Natural killer cell (primary cell): ENCODE results near the gene ICA1. TPM values are rescaled to one million over a fixed set of nuclear protein-coding genes. Genes with fewer than 3 reads are reported as not detected.

Experiments used
- ATAC-seq, 3 donors: fragments of 150-1000 bp in 2 of 3; fragments of 200-7000 bp in 1 of 3; cut with Tn5 transposase; 1 replicate in 1 of 3; 2 replicates in 2 of 3; pipeline ENCODE4 v1.10.0; 2021; ENCODE audit warnings: mild to moderate bottlenecking in 2 of 3, moderate library complexity in 2 of 3
- DNase-seq, 2 donors: peaks; one replicate each; pipeline versions ENCODE4 v3.0.0 to v3.0.0-alpha.2; 2013 to 2021; ENCODE audit warnings: mixed read lengths in 1 of 2
- H3K27ac ChIP-seq: one replicate; pipeline ENCODE4 v1.5.1; 2013; ENCODE audit warnings: mild to moderate bottlenecking, low read length
- H3K27me3 ChIP-seq: one replicate; pipeline ENCODE4 v1.6.1; 2013; ENCODE audit warnings: low read length; ENCODE audit not compliant: control insufficient read depth, insufficient read depth
- H3K36me3 ChIP-seq: one replicate; pipeline ENCODE4 v1.6.1; 2013; ENCODE audit warnings: low read length; ENCODE audit not compliant: control insufficient read depth, insufficient read depth
- H3K4me1 ChIP-seq: one replicate; pipeline ENCODE4 v1.6.1; 2013; ENCODE audit warnings: low read length; ENCODE audit not compliant: control insufficient read depth, insufficient read depth
- H3K4me3 ChIP-seq: one replicate; pipeline ENCODE4 v1.5.1; 2013; ENCODE audit warnings: low read length
- H3K9me3 ChIP-seq: one replicate; pipeline ENCODE4 v1.6.1; 2013; ENCODE audit warnings: low read length; ENCODE audit not compliant: control insufficient read depth, insufficient read depth
- H3K27ac Mint-ChIP-seq, 2 donors: one replicate each; pipeline ENCODE4 v1.8.0; 2022; ENCODE audit warnings: mild to moderate bottlenecking in 2 of 2, mixed read lengths in 2 of 2, moderate library complexity in 1 of 2
- H3K27me3 Mint-ChIP-seq, 2 donors: one replicate each; pipeline ENCODE4 v1.8.0; 2022; ENCODE audit warnings: low read depth in 2 of 2, mixed read lengths in 2 of 2
- H3K36me3 Mint-ChIP-seq: one replicate; pipeline ENCODE4 v1.8.0; 2022; ENCODE audit warnings: mixed read lengths
- H3K4me1 Mint-ChIP-seq, 2 donors: one replicate each; pipeline ENCODE4 v1.8.0; 2022; ENCODE audit warnings: mixed read lengths in 2 of 2
- H3K4me3 Mint-ChIP-seq: one replicate; pipeline ENCODE4 v1.8.0; 2022; ENCODE audit warnings: mild to moderate bottlenecking, moderate library complexity, mixed read lengths
- H3K9me3 Mint-ChIP-seq, 2 donors: one replicate each; pipeline ENCODE4 v1.8.0; 2022; ENCODE audit warnings: mixed read lengths in 2 of 2
- WGBS: methylation state at CpG from one replicate; pipeline ENCODE4 v1.1.7; 2013; ENCODE audit warnings: missing lambda C conversion rate; ENCODE audit not compliant: insufficient coverage; 5-methylcytosine and 5-hydroxymethylcytosine counted together
- intact Hi-C: fragments of 100-400 bp; cut with micrococcal nuclease; formaldehyde crosslinking; loops from one replicate; pipeline ENCODE4 v1.14.2; 2022
- total RNA-seq, 4 donors: library from RNA; stranded (reverse); fragments of 120-200 nt in 1 of 4; gene quantifications; one replicate each; pipeline versions ENCODE4 v1.2.3 to v1.2.4, GENCODE V29; 2013 to 2022
- TF ChIP-seq, protein P1 (sequence below): fragments of 200-600 bp; IDR thresholded peaks from one replicate; pipeline ENCODE4 v1.8.0; 2022; ENCODE audit warnings: antibody characterized with exemption

ICA1 gene
- total RNA-seq, 3 donors from 2014 or later (not counting 1 experiment from before 2014, with no cell fraction given): 0.75 to 1.9 (median 1.4) TPM

DNA sequence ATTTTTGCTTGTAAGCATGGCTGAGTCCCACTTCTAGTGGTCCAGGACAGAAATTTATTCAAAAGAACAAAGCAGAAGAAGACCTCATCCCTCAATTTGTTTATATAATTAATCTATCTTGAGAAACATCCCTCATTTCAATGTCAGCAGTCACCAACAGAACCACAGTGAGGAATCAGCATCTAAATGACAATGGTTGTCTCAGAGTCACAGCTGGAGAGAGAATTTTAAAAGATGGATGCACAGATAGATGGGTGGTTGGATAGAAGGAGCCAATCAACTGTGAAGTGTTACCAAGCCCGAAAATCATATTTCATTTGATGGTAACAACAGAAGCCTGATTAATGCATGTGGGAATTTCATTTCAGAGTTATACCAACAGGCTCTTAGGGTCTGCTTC is 55.0 kb downstream of the ICA1 start:
- no peaks in the 10 kb centered on the region for H3K9me3 ChIP-seq
- no peak overlapping the region for H3K27ac ChIP-seq
- ATAC-seq: no peak
- H3K9me3 Mint-ChIP-seq: no peaks in the 10 kb centered on the region
- no peaks in the 10 kb centered on the region for H3K36me3 Mint-ChIP-seq
- no peak overlapping the region for H3K4me3 ChIP-seq
- no peaks in the 10 kb centered on the region for H3K36me3 ChIP-seq
- no peak overlapping the region for H3K4me3 Mint-ChIP-seq
- H3K27me3 Mint-ChIP-seq: peaks cover 30 to 45% of the 10 kb centered on the region in 2 donors
- intact Hi-C loops: no loop called here
- H3K27me3 ChIP-seq: no peaks in the 10 kb centered on the region
- 100% methylated on average over 1 of the region's 1 CpG for WGBS
- no peaks in the 10 kb centered on the region for H3K4me1 ChIP-seq
- H3K4me1 Mint-ChIP-seq: no peaks in the 10 kb centered on the region
- H3K27ac Mint-ChIP-seq: no peak overlapping the region
- TF ChIP-seq, protein P1, sequence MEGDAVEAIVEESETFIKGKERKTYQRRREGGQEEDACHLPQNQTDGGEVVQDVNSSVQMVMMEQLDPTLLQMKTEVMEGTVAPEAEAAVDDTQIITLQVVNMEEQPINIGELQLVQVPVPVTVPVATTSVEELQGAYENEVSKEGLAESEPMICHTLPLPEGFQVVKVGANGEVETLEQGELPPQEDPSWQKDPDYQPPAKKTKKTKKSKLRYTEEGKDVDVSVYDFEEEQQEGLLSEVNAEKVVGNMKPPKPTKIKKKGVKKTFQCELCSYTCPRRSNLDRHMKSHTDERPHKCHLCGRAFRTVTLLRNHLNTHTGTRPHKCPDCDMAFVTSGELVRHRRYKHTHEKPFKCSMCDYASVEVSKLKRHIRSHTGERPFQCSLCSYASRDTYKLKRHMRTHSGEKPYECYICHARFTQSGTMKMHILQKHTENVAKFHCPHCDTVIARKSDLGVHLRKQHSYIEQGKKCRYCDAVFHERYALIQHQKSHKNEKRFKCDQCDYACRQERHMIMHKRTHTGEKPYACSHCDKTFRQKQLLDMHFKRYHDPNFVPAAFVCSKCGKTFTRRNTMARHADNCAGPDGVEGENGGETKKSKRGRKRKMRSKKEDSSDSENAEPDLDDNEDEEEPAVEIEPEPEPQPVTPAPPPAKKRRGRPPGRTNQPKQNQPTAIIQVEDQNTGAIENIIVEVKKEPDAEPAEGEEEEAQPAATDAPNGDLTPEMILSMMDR: no peak
- DNase-seq: no peak

DNA sequence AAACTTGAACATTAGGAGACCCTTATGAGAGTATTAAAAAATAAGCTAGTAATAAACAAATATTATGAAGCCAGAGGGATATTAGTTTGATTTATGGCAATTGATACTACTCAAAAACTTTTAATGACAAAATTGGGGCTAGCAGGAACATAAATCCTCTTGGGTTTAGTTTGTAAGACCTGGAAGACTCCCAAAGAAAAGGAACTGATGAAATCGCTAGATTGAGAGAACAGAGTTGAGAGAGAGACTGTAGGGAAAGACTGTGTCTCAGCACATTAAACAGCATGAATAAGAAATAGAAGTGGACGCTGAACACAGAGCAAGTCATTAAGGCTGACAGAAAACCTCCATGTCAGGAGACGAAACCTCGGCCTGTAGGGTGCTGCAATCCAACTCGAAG is 56.4 kb downstream of the ICA1 start:
- TF ChIP-seq, protein P1: no peak
- no peaks in the 10 kb centered on the region for H3K36me3 ChIP-seq
- Mint-ChIP-seq H3K4me3 (no peak overlapping the region), H3K27me3 (peaks cover 37 to 54% of the 10 kb centered on the region in 2 donors), H3K4me1 (peaks cover 0 to under 1% of the 10 kb centered on the region in 2 donors), H3K36me3 (no peaks in the 10 kb centered on the region), H3K9me3 (no peaks in the 10 kb centered on the region), H3K27ac (no peak overlapping the region)
- H3K27me3 ChIP-seq: no peaks in the 10 kb centered on the region
- no peak overlapping the region for H3K4me3 ChIP-seq
- intact Hi-C loops: no loop called here
- no peaks in the 10 kb centered on the region for H3K4me1 ChIP-seq
- WGBS: over 99% methylated on average over 3 of the region's 5 CpGs
- ATAC-seq (no peak), DNase-seq (no peak)
- no peak overlapping the region for H3K27ac ChIP-seq
- H3K9me3 ChIP-seq: no peaks in the 10 kb centered on the region

DNA sequence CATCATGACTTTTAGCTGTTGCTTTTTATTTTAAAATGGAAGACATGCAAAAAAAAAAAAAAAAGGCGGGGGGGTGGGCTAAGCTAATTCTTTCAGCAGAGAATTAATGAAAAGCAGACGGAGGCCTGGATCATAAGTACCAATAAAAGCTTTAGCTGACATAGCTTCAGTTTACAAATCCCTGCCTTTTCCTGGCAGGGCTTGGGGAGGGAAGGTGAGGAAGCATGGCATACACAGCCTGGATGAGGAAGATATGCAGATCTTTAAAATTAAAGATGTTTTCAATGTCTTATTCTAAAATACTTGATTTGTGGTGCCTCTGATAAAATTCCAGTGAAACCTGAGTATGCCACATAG is 57.0 kb downstream of the ICA1 start:
- Histone ChIP-seq H3K9me3 (no peaks in the 10 kb centered on the region), H3K27ac (no peak overlapping the region), H3K36me3 (no peaks in the 10 kb centered on the region), H3K4me1 (no peaks in the 10 kb centered on the region), H3K4me3 (no peak overlapping the region), H3K27me3 (no peaks in the 10 kb centered on the region)
- no peak for ATAC-seq
- Mint-ChIP-seq H3K27ac (no peak overlapping the region), H3K27me3 (peaks cover 36 to 54% of the 10 kb centered on the region in 2 donors), H3K36me3 (no peaks in the 10 kb centered on the region), H3K9me3 (no peaks in the 10 kb centered on the region), H3K4me1 (peaks cover 0 to 5% of the 10 kb centered on the region in 2 donors), H3K4me3 (no peak overlapping the region)
- TF ChIP-seq, protein P1: no peak
- intact Hi-C loops: no loop called here
- DNase-seq: no peak
- 100% methylated on average over 2 of the region's 2 CpGs for WGBS

DNA sequence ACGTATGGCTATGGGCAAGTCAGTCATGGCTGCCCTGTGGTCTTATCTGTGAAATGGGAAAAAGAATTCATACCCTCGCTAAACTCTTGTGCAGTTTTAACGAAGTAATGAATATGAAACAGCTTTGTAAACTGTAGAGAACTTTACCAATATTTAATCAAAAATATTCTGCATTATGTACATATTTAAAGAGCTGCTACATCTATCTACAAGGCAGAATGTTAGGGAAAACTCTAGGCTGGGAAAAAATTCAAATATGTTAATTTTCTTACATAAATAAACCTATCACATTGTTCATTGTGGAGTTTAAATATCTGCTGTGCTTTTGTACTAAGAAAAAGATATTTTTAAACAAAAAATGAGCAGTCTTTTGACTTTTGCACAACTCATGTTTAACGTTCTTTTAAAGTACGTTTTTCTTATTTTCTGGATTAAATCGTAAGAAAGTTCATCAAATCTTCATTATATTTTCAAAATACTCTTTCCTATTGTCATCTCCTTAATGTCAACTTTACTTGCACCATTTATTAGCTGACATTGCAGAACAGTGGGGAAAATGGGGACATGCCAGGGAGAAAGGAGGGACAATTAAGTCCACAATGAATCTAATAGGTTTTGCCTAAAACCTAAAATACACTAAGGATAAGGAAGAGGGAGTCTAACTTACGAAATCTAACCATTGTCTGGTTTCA is 57.5 kb downstream of the ICA1 start:
- Histone ChIP-seq H3K36me3 (no peaks in the 10 kb centered on the region), H3K27ac (no peak overlapping the region), H3K4me1 (no peaks in the 10 kb centered on the region), H3K9me3 (no peaks in the 10 kb centered on the region), H3K27me3 (no peaks in the 10 kb centered on the region), H3K4me3 (no peak overlapping the region)
- TF ChIP-seq, protein P1: no peak
- Mint-ChIP-seq H3K27ac (no peak overlapping the region), H3K27me3 (peaks cover 33 to 54% of the 10 kb centered on the region in 2 donors), H3K4me1 (peaks cover 0 to 5% of the 10 kb centered on the region in 2 donors), H3K36me3 (no peaks in the 10 kb centered on the region), H3K4me3 (no peak overlapping the region), H3K9me3 (no peaks in the 10 kb centered on the region)
- 100% methylated on average over 5 of the region's 7 CpGs for WGBS
- intact Hi-C loops: no loop called here
- ATAC-seq (no peak), DNase-seq (no peak)
